GM10248 (cell line): Measurements from ENCODE around the gene PTPRN2.

ENCODE experiments used
- CTCF ChIA-PET: fragments of 300-600 bp; sonication (Branson Sonifier 250); formaldehyde crosslinking; extraction: SDS; loops from one replicate; lab custom pipeline; 2021; ENCODE audit warnings: antibody characterized with exemption; lab: Yijun Ruan, JAX
- POLR2A ChIA-PET: fragments of 350-650 bp; sonication (Branson Sonifier 250); formaldehyde crosslinking; extraction: SDS; loops from one replicate; lab custom pipeline; 2020; ENCODE audit warnings: antibody characterized with exemption; lab: Yijun Ruan, JAX
- DNase-seq: peaks from one replicate; pipeline ENCODE4 v3.0.0; 2012; ENCODE audit errors: extremely low spot score
- CTCF ChIP-seq: IDR thresholded peaks from 2 replicates; pipeline ENCODE4 v1.5.1; 2012; ENCODE audit warnings: mild to moderate bottlenecking, low read depth; ENCODE audit errors: extremely low read depth, missing control alignments, control extremely low read depth

The PTPRN2 gene

GRCh38 chr7:157946398-157947060 is 641.1 kb downstream of the PTPRN2 start:
- no peak for TF ChIP-seq CTCF
- ChIA-PET CTCF (no interaction called here), POLR2A (no interaction called here)
- DNase-seq, result no peak

- DNase-seq, result no peak
- TF ChIP-seq CTCF, result no peak
- ChIA-PET POLR2A (no interaction called here), CTCF (no interaction called here)
These were observed 642.2 kb downstream of the PTPRN2 start for GRCh38 chr7:157945401-157945800.

- ChIA-PET CTCF (no interaction called here), POLR2A (no interaction called here)
- DNase-seq, result no peak
- no peak for TF ChIP-seq CTCF
These were observed 642.8 kb downstream of the PTPRN2 start for GRCh38 chr7:157944734-157945291.

- DNase-seq, result no peak
- ChIA-PET CTCF (no interaction called here), POLR2A (no interaction called here)
- no peak for TF ChIP-seq CTCF
These were observed 643.6 kb downstream of the PTPRN2 start for GRCh38 chr7:157944051-157944450.

DNA sequence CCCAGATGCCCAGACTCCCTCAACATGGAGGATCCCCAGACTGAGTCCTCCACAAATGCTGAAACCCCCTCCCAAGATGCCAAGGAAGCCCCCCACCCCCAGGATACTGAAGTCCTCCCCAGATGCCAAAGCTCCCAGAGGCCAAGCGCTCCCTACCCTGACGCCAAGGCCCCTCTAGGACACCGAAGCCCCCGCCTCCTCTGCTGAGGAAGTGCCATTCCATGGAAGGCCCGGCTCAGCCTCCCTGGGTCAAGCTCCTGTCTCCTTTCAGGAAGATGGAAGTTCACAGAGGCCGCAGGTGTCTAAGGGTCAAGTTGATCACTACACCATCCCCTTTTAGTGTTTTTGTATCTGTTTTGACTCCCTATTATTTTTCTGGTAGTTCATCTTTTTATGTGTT is 644.1 kb downstream of the PTPRN2 start:
- no peak for DNase-seq
- ChIA-PET POLR2A (no interaction called here), CTCF (no interaction called here)
- no peak for TF ChIP-seq CTCF

DNA sequence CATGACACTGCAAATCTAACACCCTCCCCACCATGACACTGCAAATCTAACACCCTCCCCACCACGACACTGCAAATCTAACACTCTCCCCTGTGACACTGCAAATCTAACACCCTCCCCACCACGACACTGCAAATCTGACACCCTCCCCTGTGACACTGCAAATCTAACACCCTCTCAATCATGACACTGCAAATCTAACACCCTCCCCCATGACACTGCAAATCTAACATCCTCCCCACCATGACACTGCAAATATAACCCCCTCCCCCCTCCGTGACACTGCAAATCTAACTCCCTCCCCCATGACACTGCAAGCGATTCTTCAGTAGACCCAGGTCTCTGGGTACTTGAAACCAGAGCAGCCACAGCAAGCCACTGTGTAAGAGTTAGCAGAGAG is 646.4 kb downstream of the PTPRN2 start:
- TF ChIP-seq CTCF, result no peak
- POLR2A ChIA-PET, result no interaction called here
- CTCF ChIA-PET, result no interaction called here
- no peak for DNase-seq
